Measurements from ENCODE around the gene HOXB5. TPM values are rescaled to one million over a fixed set of nuclear protein-coding genes. Genes with fewer than 3 reads are reported as not detected.

Gene HOXB5
- total and polyA plus RNA-seq, 5 donors from 2014 or later, result not detected

DNA sequence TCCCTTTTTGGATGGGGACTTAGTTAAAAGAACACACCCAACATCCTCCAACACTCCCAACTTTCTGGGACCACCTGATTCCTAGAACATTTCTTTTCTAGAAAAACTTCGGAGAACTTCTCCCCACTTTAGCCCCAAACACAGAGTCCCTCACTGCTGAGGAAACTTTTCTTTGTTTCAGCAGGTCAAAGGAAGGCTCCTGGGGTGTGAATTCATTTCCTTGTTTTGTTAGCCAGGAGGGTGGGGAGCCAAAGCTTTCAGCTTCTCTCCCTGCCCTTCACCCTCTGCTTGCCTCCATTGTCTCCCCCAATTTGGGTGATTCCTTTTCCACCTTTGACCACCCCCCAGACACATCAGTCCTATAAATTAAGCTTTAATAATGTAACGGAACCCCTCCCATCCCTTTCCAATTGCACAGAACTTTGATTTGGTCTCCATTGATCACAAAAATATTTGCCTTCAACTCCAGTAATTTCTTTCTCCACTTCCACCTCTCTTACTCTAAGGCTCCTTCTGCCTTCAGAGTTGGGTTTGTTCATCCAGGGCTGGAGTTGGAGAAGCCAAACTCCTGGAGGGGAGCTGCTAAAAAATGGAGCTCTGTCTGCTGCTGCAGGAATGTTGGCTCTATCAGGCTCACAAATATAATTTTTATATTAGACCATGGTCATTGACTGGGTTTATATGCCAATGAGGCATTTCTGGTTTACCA lies 25.8 kb downstream of the HOXB5 start:
- no peaks in the 10 kb centered on the region for H3K4me1 ChIP-seq (ENCODE audit: control insufficient read depth, insufficient read depth, low read length, poor library complexity, severe bottlenecking)
- H3K27me3 ChIP-seq (ENCODE audit: control insufficient read depth, insufficient read depth, low read length), result peaks cover 6% of the 10 kb centered on the region
- H3K4me3 ChIP-seq (ENCODE audit: low read depth, low read length), result no peak overlapping the region
- H3K9me3 Mint-ChIP-seq, result no peaks in the 10 kb centered on the region
- H3K36me3 ChIP-seq (ENCODE audit: control insufficient read depth, insufficient read depth, low read length), result no peaks in the 10 kb centered on the region
- no peaks in the 10 kb centered on the region for H3K9me3 ChIP-seq (ENCODE audit: control insufficient read depth in 2 of 2, low read length in 2 of 2)
- H3K36me3 Mint-ChIP-seq, result peaks cover 8% of the 10 kb centered on the region
- ATAC-seq (ENCODE audit: low read depth in 2 of 2) (no peak), DNase-seq (no peak)
- H3K27me3 Mint-ChIP-seq, result peaks cover 25% of the 10 kb centered on the region
- no peak overlapping the region for H3K27ac ChIP-seq (ENCODE audit: insufficient read depth, low read length, poor library complexity, severe bottlenecking)
- H3K4me1 Mint-ChIP-seq, result peaks cover 0 to 10% (median 6%) of the 10 kb centered on the region in 4 donors
- no peak overlapping the region for H3K27ac Mint-ChIP-seq
- no peak overlapping the region for H3K4me3 Mint-ChIP-seq

DNA sequence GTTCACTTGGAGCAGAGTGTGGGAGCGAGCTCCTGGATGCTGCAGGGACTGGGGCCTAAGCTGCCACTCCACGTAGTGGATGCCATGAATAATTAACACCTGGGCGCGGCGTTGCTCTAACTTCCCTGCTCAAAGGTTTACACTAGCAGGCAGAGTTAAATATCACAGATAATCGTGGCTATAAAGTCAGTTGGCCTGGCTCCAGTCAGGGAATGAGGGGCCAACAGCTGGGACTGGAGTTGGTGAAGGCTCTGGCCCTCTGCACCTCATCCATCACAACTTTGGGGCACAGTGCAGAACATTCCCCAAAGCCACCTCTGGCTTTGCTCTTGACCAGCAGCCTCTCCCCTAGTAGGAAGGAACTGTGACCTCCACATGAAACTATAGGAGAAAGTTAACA lies 26.4 kb downstream of the HOXB5 start:
- H3K9me3 Mint-ChIP-seq, result no peaks in the 10 kb centered on the region

DNA sequence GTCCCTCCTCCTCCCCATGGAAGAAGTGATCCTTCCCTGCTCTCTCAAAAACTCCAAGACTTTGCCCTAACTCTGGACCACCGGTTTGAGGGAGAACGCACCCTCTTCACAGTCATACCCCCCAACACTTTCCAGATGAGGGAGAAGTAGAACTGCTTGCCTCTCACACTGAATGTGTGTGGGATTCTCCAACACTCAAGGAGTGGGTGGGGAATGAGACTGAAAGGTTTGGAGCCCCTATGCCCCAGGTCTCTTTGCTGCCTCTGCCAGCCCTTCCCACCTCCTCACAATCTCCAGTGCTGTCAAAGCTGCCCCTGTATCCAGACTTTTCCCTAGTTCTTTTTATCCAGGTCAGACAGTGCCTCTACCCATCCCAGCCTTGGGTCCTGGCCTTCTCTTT lies 26.9 kb downstream of the HOXB5 start:
- no peak overlapping the region for H3K27ac Mint-ChIP-seq
- no peak overlapping the region for H3K4me3 Mint-ChIP-seq
- H3K9me3 Mint-ChIP-seq, result no peaks in the 10 kb centered on the region
- ATAC-seq (ENCODE audit: low read depth in 2 of 2) (no peak), DNase-seq (no peak)
- Histone ChIP-seq H3K4me3 (ENCODE audit: low read depth, low read length) (no peak overlapping the region), H3K9me3 (ENCODE audit: control insufficient read depth in 2 of 2, low read length in 2 of 2) (no peaks in the 10 kb centered on the region), H3K4me1 (ENCODE audit: control insufficient read depth, insufficient read depth, low read length, poor library complexity, severe bottlenecking) (no peaks in the 10 kb centered on the region), H3K27me3 (ENCODE audit: control insufficient read depth, insufficient read depth, low read length) (peaks cover 6% of the 10 kb centered on the region), H3K36me3 (ENCODE audit: control insufficient read depth, insufficient read depth, low read length) (no peaks in the 10 kb centered on the region), H3K27ac (ENCODE audit: insufficient read depth, low read length, poor library complexity, severe bottlenecking) (no peak overlapping the region)
- peaks cover 0 to 13% (median 6%) of the 10 kb centered on the region in 4 donors for H3K4me1 Mint-ChIP-seq
- H3K36me3 Mint-ChIP-seq, result peaks cover 8% of the 10 kb centered on the region
- peaks cover 18% of the 10 kb centered on the region for H3K27me3 Mint-ChIP-seq

More for the DNA sequence above, 26.4 kb downstream of the HOXB5 start:
- ATAC-seq (ENCODE audit: low read depth in 2 of 2) (no peak), DNase-seq (no peak)
- no peak overlapping the region for H3K4me3 Mint-ChIP-seq
- H3K4me1 Mint-ChIP-seq, result peaks cover 0 to 10% (median 6%) of the 10 kb centered on the region in 4 donors
- H3K27me3 Mint-ChIP-seq, result peaks cover 21% of the 10 kb centered on the region
- H3K27ac ChIP-seq (ENCODE audit: insufficient read depth, low read length, poor library complexity, severe bottlenecking), result no peak overlapping the region
- no peaks in the 10 kb centered on the region for H3K36me3 ChIP-seq (ENCODE audit: control insufficient read depth, insufficient read depth, low read length)
- H3K9me3 ChIP-seq (ENCODE audit: control insufficient read depth in 2 of 2, low read length in 2 of 2), result no peaks in the 10 kb centered on the region
- peaks cover 8% of the 10 kb centered on the region for H3K36me3 Mint-ChIP-seq
- H3K27me3 ChIP-seq (ENCODE audit: control insufficient read depth, insufficient read depth, low read length), result peaks cover 6% of the 10 kb centered on the region
- no peaks in the 10 kb centered on the region for H3K4me1 ChIP-seq (ENCODE audit: control insufficient read depth, insufficient read depth, low read length, poor library complexity, severe bottlenecking)
- no peak overlapping the region for H3K4me3 ChIP-seq (ENCODE audit: low read depth, low read length)
- H3K27ac Mint-ChIP-seq, result no peak overlapping the region

DNA sequence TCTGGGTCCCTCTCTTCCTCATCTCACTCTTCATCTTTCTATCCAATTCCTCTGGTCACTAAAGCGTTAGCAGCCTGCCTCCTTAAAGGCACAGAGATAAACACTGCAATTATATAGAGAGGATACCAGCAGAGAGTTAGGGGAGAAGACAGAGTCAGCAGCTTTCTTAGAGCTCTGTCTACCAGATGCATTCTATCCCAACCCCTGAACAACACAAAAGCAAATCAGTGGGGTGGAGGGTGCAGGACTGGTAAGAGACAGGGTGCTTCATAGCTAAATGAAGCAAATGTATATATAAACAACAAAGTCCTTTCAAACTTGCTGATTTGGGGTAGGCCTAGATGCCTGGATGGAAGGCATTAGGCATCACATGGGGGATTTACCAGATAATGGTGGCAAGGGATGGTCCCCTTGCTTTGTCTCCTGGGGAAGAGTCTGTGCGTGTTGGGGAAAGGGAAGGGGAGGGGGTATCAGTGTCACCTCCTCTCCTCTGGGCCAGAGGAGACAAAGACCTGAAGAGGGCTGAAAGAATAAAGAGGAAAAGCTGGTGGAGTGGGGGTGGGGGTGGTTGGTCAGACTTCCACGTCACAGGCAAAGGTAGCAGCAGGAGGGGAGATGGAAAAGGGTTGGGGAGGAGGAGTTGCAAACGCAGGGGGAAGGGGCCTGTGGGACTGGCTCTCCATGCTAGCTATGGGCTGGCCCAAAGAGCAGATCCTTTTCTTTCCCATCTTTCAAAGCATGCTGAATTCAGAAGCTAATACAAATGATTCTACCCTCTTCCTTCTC lies 27.5 kb downstream of the HOXB5 start:
- Histone ChIP-seq H3K27me3 (ENCODE audit: control insufficient read depth, insufficient read depth, low read length) (peaks cover 6% of the 10 kb centered on the region), H3K9me3 (ENCODE audit: control insufficient read depth in 2 of 2, low read length in 2 of 2) (no peaks in the 10 kb centered on the region), H3K4me1 (ENCODE audit: control insufficient read depth, insufficient read depth, low read length, poor library complexity, severe bottlenecking) (no peaks in the 10 kb centered on the region), H3K27ac (ENCODE audit: insufficient read depth, low read length, poor library complexity, severe bottlenecking) (no peak overlapping the region), H3K36me3 (ENCODE audit: control insufficient read depth, insufficient read depth, low read length) (no peaks in the 10 kb centered on the region), H3K4me3 (ENCODE audit: low read depth, low read length) (no peak overlapping the region)
- Mint-ChIP-seq H3K4me3 (no peak overlapping the region), H3K4me1 (peaks cover 0 to 18% (median 6%) of the 10 kb centered on the region in 4 donors), H3K36me3 (peaks cover 8% of the 10 kb centered on the region), H3K27ac (no peak overlapping the region), H3K27me3 (peaks cover 15% of the 10 kb centered on the region), H3K9me3 (no peaks in the 10 kb centered on the region)
- DNase-seq (no peak), ATAC-seq (ENCODE audit: low read depth in 2 of 2) (no peak)

DNA sequence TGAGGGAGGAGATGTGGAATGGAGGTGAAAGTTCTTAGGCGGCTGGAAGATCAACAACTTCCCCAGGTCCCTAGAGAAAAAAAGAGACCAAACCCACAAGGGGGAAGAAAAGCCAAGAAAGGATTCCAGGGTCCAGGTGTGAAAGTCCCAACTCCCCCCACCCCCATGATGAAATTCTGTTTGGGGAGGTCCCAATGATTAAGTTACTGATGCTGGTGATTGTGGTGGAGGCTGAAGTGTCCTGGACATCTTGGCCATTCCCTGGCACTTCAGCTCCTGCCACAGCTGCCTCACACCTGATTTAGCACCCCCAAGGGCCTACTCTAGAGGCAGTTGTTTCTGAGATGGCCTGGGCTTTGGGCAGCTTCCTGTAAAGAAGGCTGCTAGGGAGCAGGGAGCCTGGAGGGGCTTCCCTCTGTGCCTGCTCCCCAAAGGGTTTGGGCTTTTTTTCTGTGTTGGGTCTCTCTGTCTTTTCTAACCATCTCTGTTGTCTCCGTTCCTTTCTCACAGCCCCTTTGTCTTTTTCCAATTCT lies 28.5 kb downstream of the HOXB5 start:
- Histone ChIP-seq H3K9me3 (ENCODE audit: control insufficient read depth in 2 of 2, low read length in 2 of 2) (no peaks in the 10 kb centered on the region), H3K27me3 (ENCODE audit: control insufficient read depth, insufficient read depth, low read length) (peaks cover 6% of the 10 kb centered on the region), H3K36me3 (ENCODE audit: control insufficient read depth, insufficient read depth, low read length) (no peaks in the 10 kb centered on the region), H3K27ac (ENCODE audit: insufficient read depth, low read length, poor library complexity, severe bottlenecking) (no peak overlapping the region), H3K4me1 (ENCODE audit: control insufficient read depth, insufficient read depth, low read length, poor library complexity, severe bottlenecking) (no peaks in the 10 kb centered on the region), H3K4me3 (ENCODE audit: low read depth, low read length) (no peak overlapping the region)
- Mint-ChIP-seq H3K27ac (no peak overlapping the region), H3K36me3 (peaks cover 8% of the 10 kb centered on the region), H3K9me3 (no peaks in the 10 kb centered on the region), H3K4me3 (peak overlapping the region in 1 of 4 donors; percentile 56), H3K4me1 (peaks cover 0 to 18% (median 6%) of the 10 kb centered on the region in 4 donors), H3K27me3 (peaks cover 15% of the 10 kb centered on the region)
- DNase-seq, result no peak
- no peak for ATAC-seq (ENCODE audit: low read depth in 2 of 2)

DNA sequence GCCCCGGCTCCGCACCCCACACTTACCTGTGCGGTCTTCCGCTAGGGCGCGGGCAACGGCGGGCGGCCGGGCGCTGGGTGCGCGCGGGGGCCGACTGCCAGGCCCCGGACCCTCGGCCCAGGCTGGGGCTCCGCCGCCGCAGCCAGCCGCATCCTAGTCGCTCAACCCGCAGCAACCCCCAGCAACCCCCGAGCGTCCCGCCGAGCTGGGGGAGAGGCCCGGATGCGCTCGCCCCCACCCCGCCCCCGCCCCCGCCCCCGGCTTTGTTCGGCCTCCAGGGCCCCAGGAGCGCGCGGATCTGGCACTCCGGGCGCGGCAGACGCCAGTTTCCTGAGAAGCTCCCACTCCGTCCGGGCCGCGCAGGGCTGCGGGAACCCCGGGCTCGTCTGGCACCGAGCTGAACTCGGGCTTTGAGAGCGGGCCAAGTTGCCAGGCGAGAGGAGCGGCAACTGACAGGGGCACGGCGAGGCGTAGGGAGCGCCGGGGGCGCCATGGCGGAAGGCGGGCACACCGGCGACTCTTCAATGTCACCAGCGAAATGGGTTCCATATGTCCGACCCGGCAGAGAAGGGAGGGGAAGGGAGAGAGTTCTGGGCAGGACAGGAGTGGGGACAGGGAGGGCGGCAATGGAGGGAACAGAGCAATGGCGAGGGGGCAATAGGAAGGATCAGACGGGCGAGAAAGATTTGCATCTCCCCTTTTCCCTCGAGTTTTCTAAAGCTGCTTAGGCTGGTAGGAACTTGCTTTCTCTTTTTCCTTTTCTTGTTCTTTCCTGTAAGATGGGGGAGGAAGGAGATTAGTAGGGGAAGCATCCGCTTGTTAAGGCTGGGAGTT lies 29.2 kb downstream of the HOXB5 start:
- H3K36me3 Mint-ChIP-seq, result peaks cover 3% of the 10 kb centered on the region
- no peak overlapping the region for H3K4me3 ChIP-seq (ENCODE audit: low read depth, low read length)
- H3K4me3 Mint-ChIP-seq, result peak overlapping the region in 1 of 4 donors; percentile 56
- no peak overlapping the region for H3K27ac ChIP-seq (ENCODE audit: insufficient read depth, low read length, poor library complexity, severe bottlenecking)
- DNase-seq (no peak), ATAC-seq (ENCODE audit: low read depth in 2 of 2) (no peak)
- H3K27me3 ChIP-seq (ENCODE audit: control insufficient read depth, insufficient read depth, low read length), result peaks cover 6% of the 10 kb centered on the region
- no peak overlapping the region for H3K27ac Mint-ChIP-seq
- no peaks in the 10 kb centered on the region for H3K36me3 ChIP-seq (ENCODE audit: control insufficient read depth, insufficient read depth, low read length)
- H3K9me3 Mint-ChIP-seq, result no peaks in the 10 kb centered on the region
- no peaks in the 10 kb centered on the region for H3K4me1 ChIP-seq (ENCODE audit: control insufficient read depth, insufficient read depth, low read length, poor library complexity, severe bottlenecking)
- no peaks in the 10 kb centered on the region for H3K9me3 ChIP-seq (ENCODE audit: control insufficient read depth in 2 of 2, low read length in 2 of 2)
- H3K4me1 Mint-ChIP-seq, result peaks cover 0 to 18% (median 6%) of the 10 kb centered on the region in 4 donors
- H3K27me3 Mint-ChIP-seq, result peaks cover 10% of the 10 kb centered on the region

DNA sequence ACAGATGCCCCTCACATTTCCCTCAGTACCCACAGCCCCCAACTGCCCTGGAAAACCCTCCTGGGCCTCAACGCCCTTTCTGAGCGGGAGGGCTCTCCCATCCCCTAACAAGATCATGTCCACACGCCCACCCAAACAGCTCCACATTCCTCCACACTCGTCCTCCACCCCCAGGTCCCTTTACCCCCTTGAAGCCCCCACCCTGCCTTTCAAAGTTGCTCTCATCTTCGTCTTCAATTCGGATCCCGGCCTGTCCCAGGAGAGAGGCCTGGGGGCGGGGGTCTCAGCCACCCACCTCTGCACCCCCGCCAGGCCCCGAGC lies 29.8 kb downstream of the HOXB5 start:
- H3K27ac ChIP-seq (ENCODE audit: insufficient read depth, low read length, poor library complexity, severe bottlenecking), result no peak overlapping the region
- Mint-ChIP-seq H3K27me3 (peaks cover 9% of the 10 kb centered on the region), H3K4me1 (peaks cover 0 to 18% (median 3%) of the 10 kb centered on the region in 4 donors), H3K36me3 (peaks cover 3% of the 10 kb centered on the region), H3K9me3 (no peaks in the 10 kb centered on the region), H3K27ac (no peak overlapping the region), H3K4me3 (no peak overlapping the region)
- DNase-seq, result no peak
- H3K27me3 ChIP-seq (ENCODE audit: control insufficient read depth, insufficient read depth, low read length), result peaks cover 6% of the 10 kb centered on the region
- H3K4me3 ChIP-seq (ENCODE audit: low read depth, low read length), result no peak overlapping the region
- no peak for ATAC-seq (ENCODE audit: low read depth in 2 of 2)
- H3K9me3 ChIP-seq (ENCODE audit: control insufficient read depth in 2 of 2, low read length in 2 of 2), result no peaks in the 10 kb centered on the region
- H3K4me1 ChIP-seq (ENCODE audit: control insufficient read depth, insufficient read depth, low read length, poor library complexity, severe bottlenecking), result no peaks in the 10 kb centered on the region
- no peaks in the 10 kb centered on the region for H3K36me3 ChIP-seq (ENCODE audit: control insufficient read depth, insufficient read depth, low read length)

Measured in CD4-positive, CD25-positive, alpha-beta regulatory T cell (primary cell).